ENCODE measurements around the gene ATP11A.

Gene ATP11A

DNA sequence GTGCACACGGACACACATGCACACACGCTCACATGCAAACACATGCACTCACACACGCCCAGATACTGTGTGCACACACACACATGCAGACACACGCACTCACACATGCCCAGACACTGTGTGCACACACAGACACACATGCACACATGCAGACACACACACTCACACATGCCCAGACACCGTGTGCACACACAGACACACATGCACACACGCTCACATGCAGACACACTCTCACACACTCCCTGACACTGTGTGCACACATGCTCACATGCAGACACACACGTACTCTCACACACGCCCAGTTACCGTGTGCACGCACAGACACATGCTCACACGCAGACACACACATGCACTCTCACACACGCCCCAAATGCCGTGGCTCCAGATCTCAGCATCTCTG is 142.0 kb downstream of the ATP11A start:
- H2AFZ ChIP-seq (ENCODE audit: low read depth) = no peak overlapping the region
- H3K36me3 ChIP-seq (ENCODE audit: insufficient read depth) = no peaks in the 10 kb centered on the region
- H3K27me3 ChIP-seq (ENCODE audit: insufficient read depth, low read depth) = no peaks in the 10 kb centered on the region
- no peak overlapping the region for H3K27ac ChIP-seq
- no peaks in the 10 kb centered on the region for H3K4me1 ChIP-seq (ENCODE audit: low read depth, poor library complexity, severe bottlenecking)
- no peak overlapping the region for H3K4me2 ChIP-seq
- no peaks in the 10 kb centered on the region for H3K79me2 ChIP-seq (ENCODE audit: insufficient read depth, low read depth)
- H4K20me1 ChIP-seq (ENCODE audit: insufficient read depth) = no peaks in the 10 kb centered on the region
- H3K9ac ChIP-seq = no peak overlapping the region
- TF ChIP-seq, protein P1, sequence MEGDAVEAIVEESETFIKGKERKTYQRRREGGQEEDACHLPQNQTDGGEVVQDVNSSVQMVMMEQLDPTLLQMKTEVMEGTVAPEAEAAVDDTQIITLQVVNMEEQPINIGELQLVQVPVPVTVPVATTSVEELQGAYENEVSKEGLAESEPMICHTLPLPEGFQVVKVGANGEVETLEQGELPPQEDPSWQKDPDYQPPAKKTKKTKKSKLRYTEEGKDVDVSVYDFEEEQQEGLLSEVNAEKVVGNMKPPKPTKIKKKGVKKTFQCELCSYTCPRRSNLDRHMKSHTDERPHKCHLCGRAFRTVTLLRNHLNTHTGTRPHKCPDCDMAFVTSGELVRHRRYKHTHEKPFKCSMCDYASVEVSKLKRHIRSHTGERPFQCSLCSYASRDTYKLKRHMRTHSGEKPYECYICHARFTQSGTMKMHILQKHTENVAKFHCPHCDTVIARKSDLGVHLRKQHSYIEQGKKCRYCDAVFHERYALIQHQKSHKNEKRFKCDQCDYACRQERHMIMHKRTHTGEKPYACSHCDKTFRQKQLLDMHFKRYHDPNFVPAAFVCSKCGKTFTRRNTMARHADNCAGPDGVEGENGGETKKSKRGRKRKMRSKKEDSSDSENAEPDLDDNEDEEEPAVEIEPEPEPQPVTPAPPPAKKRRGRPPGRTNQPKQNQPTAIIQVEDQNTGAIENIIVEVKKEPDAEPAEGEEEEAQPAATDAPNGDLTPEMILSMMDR (conservative IDR thresholded peaks at IDR 0.05; ENCODE audit: low read depth, low read length) = no peak
- H3K4me3 ChIP-seq (IDR thresholded peaks at IDR 0.05; ENCODE audit: insufficient read depth, low read depth, low read length) = no peak overlapping the region

DNA sequence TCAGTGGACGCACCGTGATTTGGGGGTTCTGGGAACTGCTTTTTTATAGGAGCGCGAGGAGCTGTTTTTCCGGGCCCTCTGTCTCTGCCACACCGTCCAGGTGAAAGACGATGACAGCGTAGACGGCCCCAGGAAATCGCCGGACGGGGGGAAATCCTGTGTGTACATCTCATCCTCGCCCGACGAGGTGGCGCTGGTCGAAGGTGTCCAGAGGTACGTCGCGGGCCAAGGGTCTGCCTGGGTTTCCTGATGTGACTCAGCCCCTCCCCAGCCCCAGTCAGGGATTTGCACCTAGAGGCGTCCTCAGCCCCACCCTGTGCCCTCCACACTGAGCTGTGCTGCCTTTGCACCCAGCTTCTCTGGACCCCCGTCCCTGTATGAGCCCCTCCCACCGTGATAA is 143.0 kb downstream of the ATP11A start:
- no peak overlapping the region for H2AFZ ChIP-seq (ENCODE audit: low read depth)
- no peaks in the 10 kb centered on the region for H4K20me1 ChIP-seq (ENCODE audit: insufficient read depth)
- no peaks in the 10 kb centered on the region for H3K27me3 ChIP-seq (ENCODE audit: insufficient read depth, low read depth)
- no peaks in the 10 kb centered on the region for H3K79me2 ChIP-seq (ENCODE audit: insufficient read depth, low read depth)
- H3K9ac ChIP-seq = no peak overlapping the region
- no peak overlapping the region for H3K4me2 ChIP-seq
- no peaks in the 10 kb centered on the region for H3K36me3 ChIP-seq (ENCODE audit: insufficient read depth)
- no peaks in the 10 kb centered on the region for H3K4me1 ChIP-seq (ENCODE audit: low read depth, poor library complexity, severe bottlenecking)
- H3K4me3 ChIP-seq (IDR thresholded peaks at IDR 0.05; ENCODE audit: insufficient read depth, low read depth, low read length) = no peak overlapping the region
- H3K27ac ChIP-seq = no peak overlapping the region
- TF ChIP-seq, protein P1 (conservative IDR thresholded peaks at IDR 0.05; ENCODE audit: low read depth, low read length) = no peak

DNA sequence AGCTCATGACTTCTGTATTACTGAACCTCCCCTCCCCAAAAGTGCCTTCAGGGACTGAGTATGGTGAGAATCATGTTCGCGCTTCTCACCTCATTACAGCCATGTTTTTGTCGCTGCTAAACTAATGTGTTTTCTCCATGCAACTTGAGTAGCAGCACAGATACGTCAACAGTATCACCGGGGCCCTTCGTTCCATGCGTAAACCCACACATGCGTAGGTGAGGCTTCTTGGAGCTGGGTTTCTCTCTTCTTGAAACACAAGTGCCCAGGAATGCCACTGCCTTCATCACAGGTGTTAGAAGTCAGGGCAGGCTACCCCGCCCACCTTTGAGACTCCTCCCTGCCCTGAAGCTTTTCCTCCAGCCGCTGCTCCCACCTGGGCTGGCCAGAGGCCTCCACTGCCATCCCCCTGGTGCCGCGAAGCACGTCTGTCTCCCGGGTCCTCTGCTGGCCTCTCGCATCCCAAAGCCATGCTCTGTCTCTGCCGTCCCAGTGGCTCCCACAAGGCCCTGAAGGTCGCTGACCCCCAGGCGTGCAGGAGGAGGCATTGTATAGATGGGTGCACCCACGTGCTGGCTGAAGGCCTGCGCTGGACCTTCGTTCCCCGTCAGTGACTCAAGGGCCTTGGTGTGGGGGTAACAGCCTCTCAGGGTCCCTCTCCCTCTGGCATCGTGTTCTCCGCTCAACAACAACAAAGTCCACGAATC is 143.9 kb downstream of the ATP11A start:
- Histone ChIP-seq H3K4me3 (IDR thresholded peaks at IDR 0.05; ENCODE audit: insufficient read depth, low read depth, low read length) (no peak overlapping the region), H3K4me1 (ENCODE audit: low read depth, poor library complexity, severe bottlenecking) (no peaks in the 10 kb centered on the region), H3K27ac (no peak overlapping the region), H3K4me2 (no peak overlapping the region), H3K79me2 (ENCODE audit: insufficient read depth, low read depth) (no peaks in the 10 kb centered on the region), H4K20me1 (ENCODE audit: insufficient read depth) (no peaks in the 10 kb centered on the region), H3K9ac (no peak overlapping the region), H3K36me3 (ENCODE audit: insufficient read depth) (no peaks in the 10 kb centered on the region), H3K27me3 (ENCODE audit: insufficient read depth, low read depth) (no peaks in the 10 kb centered on the region), H2AFZ (ENCODE audit: low read depth) (no peak overlapping the region)
- TF ChIP-seq, protein P1 (conservative IDR thresholded peaks at IDR 0.05; ENCODE audit: low read depth, low read length) = no peak

DNA sequence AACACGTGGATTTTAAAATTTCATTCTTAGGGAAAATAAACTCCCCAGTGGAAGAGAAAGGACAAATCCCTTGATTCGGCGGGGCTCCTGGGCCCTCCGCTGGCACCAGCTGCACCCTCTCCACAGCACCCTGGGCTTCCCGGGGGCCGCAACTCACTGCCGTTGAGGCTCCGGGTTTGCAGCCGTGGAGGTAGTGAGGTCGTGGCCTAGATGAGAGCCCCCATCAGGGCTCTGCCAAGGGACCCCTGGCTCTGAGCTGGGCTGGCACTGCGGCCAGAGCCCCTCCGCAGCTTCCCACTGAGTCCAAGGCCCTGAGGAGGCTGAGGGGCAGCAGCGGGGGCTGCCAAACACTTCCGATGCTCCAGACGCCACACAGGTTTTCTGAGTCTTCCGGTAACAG is 145.5 kb downstream of the ATP11A start:
- Histone ChIP-seq H3K4me2 (no peak overlapping the region), H3K9ac (no peak overlapping the region), H2AFZ (ENCODE audit: low read depth) (no peak overlapping the region), H3K27me3 (ENCODE audit: insufficient read depth, low read depth) (no peaks in the 10 kb centered on the region), H3K27ac (no peak overlapping the region), H4K20me1 (ENCODE audit: insufficient read depth) (no peaks in the 10 kb centered on the region), H3K4me1 (ENCODE audit: low read depth, poor library complexity, severe bottlenecking) (no peaks in the 10 kb centered on the region), H3K36me3 (ENCODE audit: insufficient read depth) (no peaks in the 10 kb centered on the region), H3K4me3 (IDR thresholded peaks at IDR 0.05; ENCODE audit: insufficient read depth, low read depth, low read length) (no peak overlapping the region), H3K79me2 (ENCODE audit: insufficient read depth, low read depth) (no peaks in the 10 kb centered on the region)
- TF ChIP-seq, protein P1 (conservative IDR thresholded peaks at IDR 0.05; ENCODE audit: low read depth, low read length) = no peak
